Uterus (tissue), 2 donors: ENCODE data around the gene SLC17A5.
"Not testable (repeated sequence)": the region's sequence is repeated elsewhere in the genome, so short reads cannot be mapped to it uniquely, and the experiment has no call there.

Source experiments
- POLR2A ChIP-seq, 2 donors: fragments of 450-650 bp; IDR thresholded peaks; one replicate each; pipeline ENCODE4 v1.6.1; 2016; ENCODE audit warnings: antibody characterized with exemption in 2 of 2, mild to moderate bottlenecking in 1 of 2, moderate library complexity in 1 of 2
- TF ChIP-seq, protein P1 (sequence below), 4 experiments: fragments of 200-600 bp in 2 of 4; fragments of 450-650 bp in 2 of 4; sonication (generic) in 2 of 4; IDR thresholded peaks; one replicate each; pipeline ENCODE4 v1.5.1; 2016 to 2019; ENCODE audit warnings: antibody characterized with exemption in 4 of 4, mild to moderate bottlenecking in 2 of 4, moderate library complexity in 1 of 4

DNA sequence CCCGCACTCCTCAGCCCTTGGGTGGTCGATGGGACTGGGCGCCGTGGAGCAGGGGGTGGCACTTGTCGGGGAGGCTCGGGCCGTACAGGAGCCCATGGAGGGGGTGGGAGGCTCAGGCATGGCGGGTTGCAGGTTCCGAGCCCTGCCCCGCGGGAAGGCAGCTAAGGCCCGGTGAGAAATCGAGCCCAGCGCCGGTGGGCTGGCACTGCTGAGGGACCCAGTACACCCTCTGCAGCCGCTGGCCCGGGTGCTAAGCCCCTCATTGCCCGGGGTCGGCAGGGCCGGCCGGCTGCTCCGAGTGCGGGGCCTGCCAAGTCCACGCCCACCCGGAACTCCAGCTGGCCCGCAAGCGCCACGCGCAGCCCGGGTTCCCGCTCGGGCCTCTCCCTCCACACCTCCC is 81.3 kb downstream of the SLC17A5 start:
- TF ChIP-seq, protein P1, sequence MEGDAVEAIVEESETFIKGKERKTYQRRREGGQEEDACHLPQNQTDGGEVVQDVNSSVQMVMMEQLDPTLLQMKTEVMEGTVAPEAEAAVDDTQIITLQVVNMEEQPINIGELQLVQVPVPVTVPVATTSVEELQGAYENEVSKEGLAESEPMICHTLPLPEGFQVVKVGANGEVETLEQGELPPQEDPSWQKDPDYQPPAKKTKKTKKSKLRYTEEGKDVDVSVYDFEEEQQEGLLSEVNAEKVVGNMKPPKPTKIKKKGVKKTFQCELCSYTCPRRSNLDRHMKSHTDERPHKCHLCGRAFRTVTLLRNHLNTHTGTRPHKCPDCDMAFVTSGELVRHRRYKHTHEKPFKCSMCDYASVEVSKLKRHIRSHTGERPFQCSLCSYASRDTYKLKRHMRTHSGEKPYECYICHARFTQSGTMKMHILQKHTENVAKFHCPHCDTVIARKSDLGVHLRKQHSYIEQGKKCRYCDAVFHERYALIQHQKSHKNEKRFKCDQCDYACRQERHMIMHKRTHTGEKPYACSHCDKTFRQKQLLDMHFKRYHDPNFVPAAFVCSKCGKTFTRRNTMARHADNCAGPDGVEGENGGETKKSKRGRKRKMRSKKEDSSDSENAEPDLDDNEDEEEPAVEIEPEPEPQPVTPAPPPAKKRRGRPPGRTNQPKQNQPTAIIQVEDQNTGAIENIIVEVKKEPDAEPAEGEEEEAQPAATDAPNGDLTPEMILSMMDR (IDR thresholded peaks at IDR 0.05), result not testable (repeated sequence)
- TF ChIP-seq POLR2A (IDR thresholded peaks at IDR 0.05), result not testable (repeated sequence)
